ENCODE results near the gene CDK11B. TPM values are rescaled to one million over a fixed set of nuclear protein-coding genes. Genes with fewer than 3 reads are reported as not detected.
"Not testable (repeated sequence)": the region's sequence is repeated elsewhere in the genome, so short reads cannot be mapped to it uniquely, and the experiment has no call there.

CDK11B gene
- total RNA-seq, 1 donor, result 5.8 TPM

DNA sequence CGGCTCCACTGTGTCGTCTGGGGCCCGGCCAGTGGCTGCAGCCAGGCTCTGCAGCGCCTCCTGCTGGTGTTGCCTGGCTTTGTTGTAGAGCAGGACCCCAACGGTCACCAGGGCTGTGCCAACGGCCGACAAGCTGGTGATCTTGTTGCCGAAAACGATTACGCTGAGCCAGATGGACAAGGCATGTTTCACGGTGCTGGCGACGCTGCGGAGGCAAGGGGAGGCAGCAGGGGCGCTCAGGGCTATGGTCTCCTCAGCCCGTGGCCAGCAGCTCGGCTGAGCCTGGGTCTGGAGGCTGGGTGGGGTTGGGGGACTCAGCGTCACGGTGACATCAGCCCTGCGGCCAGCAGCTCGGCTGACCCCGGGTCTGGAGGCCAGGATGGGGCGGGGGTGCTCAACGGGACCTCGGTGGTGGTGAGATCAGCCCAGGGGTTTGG is 7.0 kb upstream of the CDK11B start:
- peak; percentile 58 for DNase-seq (ENCODE audit: insufficient read length, low spot score, missing footprints)
- no peak overlapping the region for H3K27ac ChIP-seq (ENCODE audit: low read depth, low read length)
- no peak overlapping the region for H2AFZ ChIP-seq (ENCODE audit: low read length)
- H4K20me1 ChIP-seq (ENCODE audit: insufficient read depth, low read length), result no peaks in the 10 kb centered on the region
- H3K9me3 ChIP-seq (ENCODE audit: low read depth, low read length), result no peaks in the 10 kb centered on the region
- H3K36me3 ChIP-seq (ENCODE audit: insufficient read depth, low read length), result peaks cover 26% of the 10 kb centered on the region
- peaks cover 6% of the 10 kb centered on the region for H3K4me1 ChIP-seq (ENCODE audit: insufficient read depth, low read length)
- no peaks in the 10 kb centered on the region for H3K27me3 ChIP-seq (ENCODE audit: insufficient read depth, low read length)
- no peaks in the 10 kb centered on the region for H3K79me2 ChIP-seq (ENCODE audit: insufficient read depth, low read length)
- H3K4me2 ChIP-seq (ENCODE audit: insufficient read depth, low read length), result no peak overlapping the region
- TF ChIP-seq, protein P1, sequence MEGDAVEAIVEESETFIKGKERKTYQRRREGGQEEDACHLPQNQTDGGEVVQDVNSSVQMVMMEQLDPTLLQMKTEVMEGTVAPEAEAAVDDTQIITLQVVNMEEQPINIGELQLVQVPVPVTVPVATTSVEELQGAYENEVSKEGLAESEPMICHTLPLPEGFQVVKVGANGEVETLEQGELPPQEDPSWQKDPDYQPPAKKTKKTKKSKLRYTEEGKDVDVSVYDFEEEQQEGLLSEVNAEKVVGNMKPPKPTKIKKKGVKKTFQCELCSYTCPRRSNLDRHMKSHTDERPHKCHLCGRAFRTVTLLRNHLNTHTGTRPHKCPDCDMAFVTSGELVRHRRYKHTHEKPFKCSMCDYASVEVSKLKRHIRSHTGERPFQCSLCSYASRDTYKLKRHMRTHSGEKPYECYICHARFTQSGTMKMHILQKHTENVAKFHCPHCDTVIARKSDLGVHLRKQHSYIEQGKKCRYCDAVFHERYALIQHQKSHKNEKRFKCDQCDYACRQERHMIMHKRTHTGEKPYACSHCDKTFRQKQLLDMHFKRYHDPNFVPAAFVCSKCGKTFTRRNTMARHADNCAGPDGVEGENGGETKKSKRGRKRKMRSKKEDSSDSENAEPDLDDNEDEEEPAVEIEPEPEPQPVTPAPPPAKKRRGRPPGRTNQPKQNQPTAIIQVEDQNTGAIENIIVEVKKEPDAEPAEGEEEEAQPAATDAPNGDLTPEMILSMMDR (IDR thresholded peaks at IDR 0.05; ENCODE audit: extremely low read depth, low read depth, low read length), result peak; percentile 39
- H3K4me3 ChIP-seq (ENCODE audit: insufficient read depth, low read length), result no peak overlapping the region

DNA sequence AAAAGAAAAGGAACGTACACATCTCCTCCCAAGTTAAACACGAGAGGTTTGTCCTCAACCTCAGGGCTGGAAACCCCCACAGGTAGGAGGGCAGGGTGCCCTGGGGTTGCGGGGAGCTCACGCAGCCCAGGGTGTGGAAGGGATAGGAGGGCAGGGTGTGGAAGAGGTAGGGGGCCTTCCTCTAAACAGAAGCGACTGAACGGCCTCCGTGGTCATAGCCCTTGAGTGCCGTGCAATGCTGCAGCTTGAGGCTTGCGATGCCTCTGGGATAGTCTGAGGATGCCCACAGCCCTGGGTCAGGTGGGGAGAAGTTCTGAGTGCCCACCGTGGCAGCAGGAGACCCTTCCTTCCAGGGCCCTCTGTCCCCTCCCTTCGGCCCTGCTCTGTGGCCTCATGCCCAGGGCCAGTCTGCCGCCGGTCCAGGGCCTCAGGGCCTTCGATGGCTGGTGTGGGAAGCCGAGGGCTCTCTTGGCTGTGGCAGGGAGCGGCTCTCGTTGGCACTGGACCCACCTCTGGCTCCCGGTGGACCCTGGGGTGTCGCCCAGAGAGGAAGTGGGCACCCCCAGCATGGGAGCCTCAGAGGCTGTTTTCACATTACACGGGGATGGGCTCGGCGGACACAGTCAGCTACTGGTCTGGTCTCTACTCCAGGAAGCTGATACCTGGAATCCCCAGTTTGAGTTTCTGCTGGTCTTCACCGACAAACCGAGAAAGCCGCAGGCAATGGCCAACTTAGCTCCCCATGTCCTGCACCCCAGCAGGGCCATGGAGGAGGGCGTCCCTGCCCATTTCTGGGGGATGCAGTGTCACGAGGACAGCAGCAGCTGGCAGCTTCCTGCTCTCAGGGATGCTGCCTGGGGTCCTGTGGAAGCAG is 6.4 kb upstream of the CDK11B start:
- peak; percentile 60 for DNase-seq (ENCODE audit: insufficient read length, low spot score, missing footprints)
- Histone ChIP-seq H3K27me3 (ENCODE audit: insufficient read depth, low read length) (no peaks in the 10 kb centered on the region), H3K27ac (ENCODE audit: low read depth, low read length) (no peak overlapping the region), H3K4me3 (ENCODE audit: insufficient read depth, low read length) (no peak overlapping the region), H4K20me1 (ENCODE audit: insufficient read depth, low read length) (no peaks in the 10 kb centered on the region), H3K9me3 (ENCODE audit: low read depth, low read length) (no peaks in the 10 kb centered on the region), H3K79me2 (ENCODE audit: insufficient read depth, low read length) (no peaks in the 10 kb centered on the region), H3K36me3 (ENCODE audit: insufficient read depth, low read length) (peaks cover 23% of the 10 kb centered on the region), H3K4me2 (ENCODE audit: insufficient read depth, low read length) (no peak overlapping the region), H2AFZ (ENCODE audit: low read length) (no peak overlapping the region), H3K4me1 (ENCODE audit: insufficient read depth, low read length) (peaks cover 6% of the 10 kb centered on the region)
- TF ChIP-seq, protein P1 (IDR thresholded peaks at IDR 0.05; ENCODE audit: extremely low read depth, low read depth, low read length), result no peak

DNA sequence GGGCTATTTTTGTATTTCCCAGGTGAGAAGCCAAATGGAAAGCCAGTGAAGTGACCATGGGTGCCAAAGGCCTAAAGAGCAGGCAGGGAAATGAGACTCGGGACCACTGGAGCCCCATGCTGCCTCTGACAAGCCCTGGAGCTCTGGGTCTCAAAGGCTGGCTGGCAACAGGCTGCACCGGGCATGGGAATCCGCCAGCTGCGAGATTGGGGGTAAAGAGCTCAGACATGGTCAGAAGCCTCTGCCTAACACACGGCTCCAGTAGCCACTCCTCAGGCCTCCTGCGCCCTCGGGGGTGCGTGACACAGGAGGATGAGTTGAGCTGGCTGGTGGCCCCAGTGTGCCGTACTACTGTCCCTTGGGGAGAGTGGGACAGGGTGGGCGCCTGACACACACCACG is 5.5 kb upstream of the CDK11B start:
- H3K79me2 ChIP-seq (ENCODE audit: insufficient read depth, low read length); H3K4me1 ChIP-seq (ENCODE audit: insufficient read depth, low read length); H3K4me3 ChIP-seq (ENCODE audit: insufficient read depth, low read length): not testable (repeated sequence)

DNA sequence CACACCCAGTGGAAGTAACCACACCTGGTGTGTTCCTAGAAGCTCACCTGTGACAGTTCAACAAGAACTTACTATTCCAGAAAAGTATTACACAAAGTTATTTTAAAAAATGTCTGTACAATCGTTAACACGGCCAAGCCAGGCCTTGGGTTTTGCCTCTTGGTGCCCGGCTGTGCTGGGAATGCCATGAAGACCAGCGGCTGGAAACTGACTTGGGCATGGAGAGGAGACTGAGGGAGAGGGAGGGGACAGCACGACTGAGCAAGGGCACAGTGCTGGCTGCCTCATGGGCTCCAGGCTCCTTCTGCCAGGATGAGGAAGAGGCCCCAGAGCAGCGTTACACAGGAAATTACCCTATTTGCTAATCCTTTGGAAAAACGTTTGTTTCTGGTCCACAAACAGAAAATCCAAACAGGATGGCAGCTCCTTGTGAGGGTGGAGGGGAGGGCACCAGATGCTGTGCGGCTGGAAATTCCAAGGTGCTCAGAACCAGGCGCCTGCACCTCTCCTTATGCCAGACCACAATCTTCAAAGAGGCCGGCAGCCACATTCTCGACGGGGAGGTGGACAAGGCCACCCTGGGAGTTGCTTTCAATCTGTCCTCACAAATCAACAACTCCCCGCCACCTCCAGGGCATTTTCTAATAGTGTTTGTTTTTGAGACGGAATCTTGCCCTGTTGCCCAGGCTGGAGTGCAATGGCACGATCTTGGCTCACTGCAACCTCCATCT is 4.2 kb upstream of the CDK11B start:
- H3K4me2 ChIP-seq (ENCODE audit: insufficient read depth, low read length); H3K4me3 ChIP-seq (ENCODE audit: insufficient read depth, low read length); H3K4me1 ChIP-seq (ENCODE audit: insufficient read depth, low read length); H3K27me3 ChIP-seq (ENCODE audit: insufficient read depth, low read length); H2AFZ ChIP-seq (ENCODE audit: low read length); H3K79me2 ChIP-seq (ENCODE audit: insufficient read depth, low read length); DNase-seq (ENCODE audit: insufficient read length, low spot score, missing footprints); H3K9me3 ChIP-seq (ENCODE audit: low read depth, low read length); H4K20me1 ChIP-seq (ENCODE audit: insufficient read depth, low read length): not testable (repeated sequence)
- Histone ChIP-seq H3K27ac (ENCODE audit: low read depth, low read length) (peak overlapping the region; percentile 24), H3K36me3 (ENCODE audit: insufficient read depth, low read length) (peaks cover 12% of the 10 kb centered on the region)

More for the DNA sequence above, 5.5 kb upstream of the CDK11B start:
- DNase-seq (ENCODE audit: insufficient read length, low spot score, missing footprints); H4K20me1 ChIP-seq (ENCODE audit: insufficient read depth, low read length); H3K9me3 ChIP-seq (ENCODE audit: low read depth, low read length); H3K27ac ChIP-seq (ENCODE audit: low read depth, low read length); H2AFZ ChIP-seq (ENCODE audit: low read length); H3K27me3 ChIP-seq (ENCODE audit: insufficient read depth, low read length); H3K4me2 ChIP-seq (ENCODE audit: insufficient read depth, low read length): not testable (repeated sequence)
- peaks cover 15% of the 10 kb centered on the region for H3K36me3 ChIP-seq (ENCODE audit: insufficient read depth, low read length)

DNA sequence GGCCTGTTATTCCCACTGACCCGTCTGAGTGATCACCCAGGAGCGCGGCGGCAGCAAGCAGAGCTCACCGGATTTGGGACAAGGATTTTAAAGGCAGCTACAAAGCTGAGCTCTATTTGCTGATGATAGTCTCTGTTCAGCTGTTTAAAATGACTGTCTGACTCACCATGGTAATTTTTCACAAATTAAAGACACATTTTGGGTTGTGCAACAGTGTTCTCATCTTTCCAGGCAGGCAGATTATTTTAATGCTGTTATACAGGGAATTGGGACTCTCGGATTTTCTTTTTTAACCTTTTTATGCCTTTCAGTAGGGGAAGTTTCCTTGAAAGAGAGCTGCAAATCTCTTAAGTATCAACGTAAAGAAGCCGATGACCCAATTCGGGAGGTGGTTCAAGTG is 3.6 kb upstream of the CDK11B start:
- not testable (repeated sequence) for DNase-seq (ENCODE audit: insufficient read length, low spot score, missing footprints); H3K4me3 ChIP-seq (ENCODE audit: insufficient read depth, low read length); H3K9me3 ChIP-seq (ENCODE audit: low read depth, low read length); H2AFZ ChIP-seq (ENCODE audit: low read length); H3K4me1 ChIP-seq (ENCODE audit: insufficient read depth, low read length); H3K27me3 ChIP-seq (ENCODE audit: insufficient read depth, low read length); H4K20me1 ChIP-seq (ENCODE audit: insufficient read depth, low read length); H3K79me2 ChIP-seq (ENCODE audit: insufficient read depth, low read length); H3K4me2 ChIP-seq (ENCODE audit: insufficient read depth, low read length)
- H3K36me3 ChIP-seq (ENCODE audit: insufficient read depth, low read length), result peaks cover 12% of the 10 kb centered on the region
- H3K27ac ChIP-seq (ENCODE audit: low read depth, low read length), result peak overlapping the region; percentile 24

DNA sequence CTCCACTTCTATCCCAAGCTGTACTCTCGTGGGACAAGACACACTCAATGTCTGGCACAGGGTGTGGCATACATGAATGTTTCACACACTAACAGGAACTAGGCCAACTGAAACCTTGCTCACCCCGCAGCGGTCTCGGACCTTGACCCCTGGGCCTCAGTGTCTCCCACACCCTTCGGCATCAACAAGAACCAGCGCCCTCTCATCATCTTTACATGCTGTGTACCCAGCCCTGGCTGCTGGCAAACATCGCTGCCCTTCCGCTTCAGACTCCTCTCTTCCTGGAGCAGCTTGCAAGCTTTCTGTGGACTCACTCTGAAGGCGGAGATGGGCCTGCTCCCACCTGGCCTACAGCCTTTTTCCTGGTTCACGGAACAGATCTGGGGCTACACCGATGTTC is 10.5 kb downstream of the CDK11B start:
- not testable (repeated sequence) for H3K4me2 ChIP-seq (ENCODE audit: insufficient read depth, low read length); DNase-seq (ENCODE audit: insufficient read length, low spot score, missing footprints); H2AFZ ChIP-seq (ENCODE audit: low read length); H3K27ac ChIP-seq (ENCODE audit: low read depth, low read length); H3K4me3 ChIP-seq (ENCODE audit: insufficient read depth, low read length); H3K27me3 ChIP-seq (ENCODE audit: insufficient read depth, low read length); H3K9me3 ChIP-seq (ENCODE audit: low read depth, low read length); H3K4me1 ChIP-seq (ENCODE audit: insufficient read depth, low read length); H4K20me1 ChIP-seq (ENCODE audit: insufficient read depth, low read length); H3K79me2 ChIP-seq (ENCODE audit: insufficient read depth, low read length)
- H3K36me3 ChIP-seq (ENCODE audit: insufficient read depth, low read length), result peaks cover 33% of the 10 kb centered on the region

DNA sequence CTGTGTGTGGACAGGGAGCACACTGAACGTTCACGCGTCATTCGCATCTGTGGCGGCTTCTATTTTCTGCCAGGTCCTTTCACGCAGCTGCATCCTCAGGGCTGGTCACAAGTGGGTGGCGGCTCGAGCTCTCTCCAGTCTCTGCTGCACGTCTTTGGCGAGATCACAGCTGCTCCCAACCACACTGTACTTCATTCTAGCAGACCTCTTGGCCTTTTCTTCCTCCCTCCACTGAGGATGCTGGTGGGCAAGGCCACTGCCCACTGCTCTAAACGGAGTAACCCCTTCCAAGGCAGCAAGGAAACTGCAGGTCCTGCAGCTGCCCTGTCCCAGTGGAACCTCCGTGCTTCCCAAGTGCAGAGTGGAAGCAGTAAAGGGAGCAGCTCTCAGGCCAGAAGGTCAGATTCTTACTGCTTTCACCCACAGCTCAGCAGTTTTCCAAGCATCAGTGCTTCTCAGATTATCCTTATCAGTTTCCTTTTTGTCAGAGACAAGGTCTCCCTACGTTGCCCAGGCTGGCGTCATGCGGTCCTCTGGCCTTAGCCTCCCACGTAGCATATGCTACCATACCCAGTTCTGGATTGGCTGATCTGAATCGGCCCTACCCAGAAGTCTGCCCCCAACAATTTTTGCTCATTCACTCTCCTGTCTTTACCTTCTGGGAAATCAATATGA is 11.1 kb downstream of the CDK11B start:
- not testable (repeated sequence) for H3K79me2 ChIP-seq (ENCODE audit: insufficient read depth, low read length); H3K4me2 ChIP-seq (ENCODE audit: insufficient read depth, low read length); H3K9me3 ChIP-seq (ENCODE audit: low read depth, low read length); H3K27me3 ChIP-seq (ENCODE audit: insufficient read depth, low read length); H2AFZ ChIP-seq (ENCODE audit: low read length); H3K4me3 ChIP-seq (ENCODE audit: insufficient read depth, low read length); DNase-seq (ENCODE audit: insufficient read length, low spot score, missing footprints); H3K27ac ChIP-seq (ENCODE audit: low read depth, low read length); H4K20me1 ChIP-seq (ENCODE audit: insufficient read depth, low read length); H3K4me1 ChIP-seq (ENCODE audit: insufficient read depth, low read length)
- peaks cover 32% of the 10 kb centered on the region for H3K36me3 ChIP-seq (ENCODE audit: insufficient read depth, low read length)

All from osteoblast (primary cell).